ENCODE data around the gene VAMP5.
"Not testable (repeated sequence)": the region's sequence is repeated elsewhere in the genome, so short reads cannot be mapped to it uniquely, and the experiment has no call there.

The VAMP5 gene

DNA sequence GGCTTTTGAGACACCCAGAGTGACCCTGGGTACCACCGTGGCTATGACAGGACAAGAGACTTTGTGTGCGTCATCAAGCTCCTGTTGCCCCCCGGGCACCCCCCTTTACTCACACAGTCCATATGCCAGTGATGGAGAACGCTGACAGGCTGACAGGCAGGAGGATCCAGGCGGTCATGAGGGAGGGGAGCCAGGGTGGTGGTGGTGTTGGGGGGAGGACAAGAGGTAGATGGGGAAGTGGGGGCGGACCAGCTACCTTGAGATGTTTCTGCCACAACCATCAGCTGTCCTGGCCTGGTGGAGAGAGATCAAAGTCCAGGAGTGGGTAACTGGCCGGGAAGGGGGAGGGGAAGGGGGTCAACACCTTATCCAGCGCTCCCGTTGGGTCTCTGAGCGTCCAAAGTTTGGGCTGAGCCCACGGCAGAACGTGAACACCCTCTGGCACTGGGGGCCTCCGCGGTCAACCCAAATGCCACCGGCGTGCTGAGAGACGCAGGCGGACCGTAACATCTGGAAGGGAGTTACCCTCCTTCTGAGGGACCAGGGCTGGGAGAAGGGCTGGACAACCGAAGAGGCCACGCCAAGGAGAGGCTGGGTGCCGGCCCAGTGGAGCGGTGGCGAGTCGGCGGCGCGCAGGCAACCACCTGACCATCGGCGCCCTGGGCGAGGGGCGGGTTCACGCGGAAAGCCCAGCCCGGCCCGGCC is 17.7 kb downstream of the VAMP5 start:
- no peak for DNase-seq (ENCODE audit: low read depth)

- peak; percentile 87 for DNase-seq (ENCODE audit: low read depth)
Measured at GRCh38 chr2:85602476-85603234, 18.4 kb downstream of the VAMP5 start, which contains the start of gene TMEM150A. TMEM150A (minus strand) TSS chr2:85602698; CDS start chr2:85601948, 750 bp downstream.

GRCh38 chr2:85604133-85604444 is 19.9 kb downstream of the VAMP5 start:
- DNase-seq (ENCODE audit: low read depth), result not testable (repeated sequence)

GRCh38 chr2:85604568-85605339 is 20.5 kb downstream of the VAMP5 start:
- DNase-seq (ENCODE audit: low read depth), result no peak

- peak; percentile 99 for DNase-seq (ENCODE audit: low read depth)
Measured at GRCh38 chr2:85605406-85606115, 21.3 kb downstream of the VAMP5 start.

DNA sequence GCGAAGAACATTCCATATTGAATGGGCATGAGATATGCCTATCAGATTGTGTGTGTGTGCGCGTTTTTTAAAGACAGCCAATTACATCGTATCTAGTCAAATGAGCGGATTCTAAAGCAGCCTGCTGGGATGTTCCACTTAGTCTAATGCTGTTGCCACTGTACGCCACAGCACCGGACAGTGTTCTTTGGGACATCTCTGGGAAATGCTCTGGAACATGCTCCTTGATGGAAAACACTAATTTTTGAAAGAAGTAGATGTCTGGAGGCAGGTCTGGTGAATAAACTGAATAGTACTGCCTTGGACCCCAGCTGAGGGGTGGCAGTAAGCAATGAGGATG is 21.9 kb downstream of the VAMP5 start:
- DNase-seq (ENCODE audit: low read depth), result no peak

DNA sequence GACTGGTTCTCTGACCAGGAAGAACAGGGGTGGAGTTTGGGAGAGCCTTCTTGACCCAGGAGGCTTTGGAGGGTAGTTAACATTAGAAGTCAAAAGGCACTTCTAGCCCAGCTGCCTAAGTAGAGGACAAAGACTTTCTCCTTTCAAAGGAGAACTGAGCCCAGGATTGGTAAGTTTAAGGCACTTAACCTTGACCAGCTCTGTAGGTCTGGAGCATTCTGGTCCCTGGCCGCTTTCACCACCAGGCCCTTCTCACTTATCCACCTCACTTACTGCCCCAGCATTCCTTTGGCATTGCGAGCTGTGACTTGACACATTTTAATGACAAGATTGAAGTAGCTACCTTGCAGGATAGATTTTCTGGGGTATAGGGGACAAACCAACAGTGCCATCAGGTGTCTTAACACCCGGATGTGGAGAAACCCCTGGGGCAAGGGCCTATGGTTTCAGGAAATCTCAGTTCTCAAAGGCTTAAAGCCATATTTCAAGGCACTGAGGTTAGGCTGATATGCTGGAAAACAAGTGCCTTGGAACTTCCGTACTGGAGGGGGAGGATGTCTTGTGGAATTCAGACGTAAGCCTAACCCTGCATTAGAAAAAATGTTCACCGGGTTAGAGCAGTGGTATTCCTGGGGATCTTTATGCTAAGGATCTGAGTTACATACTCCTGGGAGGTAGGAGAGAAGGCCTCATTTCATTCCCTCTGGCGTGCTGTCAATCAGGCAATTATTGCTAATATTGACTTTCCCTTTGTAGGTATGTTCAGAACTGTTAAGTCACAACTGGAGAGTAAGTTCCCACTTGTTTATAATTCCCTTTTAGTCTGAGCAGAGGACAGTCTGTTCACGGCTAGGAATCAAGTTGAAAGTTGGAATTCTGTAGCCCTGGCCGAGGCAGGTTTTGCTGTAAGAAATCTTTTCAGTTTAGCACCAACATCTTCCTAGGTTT is 23.3 kb downstream of the VAMP5 start:
- no peak for DNase-seq (ENCODE audit: low read depth)

GRCh38 chr2:85611217-85611704 is 27.0 kb downstream of the VAMP5 start:
- DNase-seq (ENCODE audit: low read depth), result no peak

DNA sequence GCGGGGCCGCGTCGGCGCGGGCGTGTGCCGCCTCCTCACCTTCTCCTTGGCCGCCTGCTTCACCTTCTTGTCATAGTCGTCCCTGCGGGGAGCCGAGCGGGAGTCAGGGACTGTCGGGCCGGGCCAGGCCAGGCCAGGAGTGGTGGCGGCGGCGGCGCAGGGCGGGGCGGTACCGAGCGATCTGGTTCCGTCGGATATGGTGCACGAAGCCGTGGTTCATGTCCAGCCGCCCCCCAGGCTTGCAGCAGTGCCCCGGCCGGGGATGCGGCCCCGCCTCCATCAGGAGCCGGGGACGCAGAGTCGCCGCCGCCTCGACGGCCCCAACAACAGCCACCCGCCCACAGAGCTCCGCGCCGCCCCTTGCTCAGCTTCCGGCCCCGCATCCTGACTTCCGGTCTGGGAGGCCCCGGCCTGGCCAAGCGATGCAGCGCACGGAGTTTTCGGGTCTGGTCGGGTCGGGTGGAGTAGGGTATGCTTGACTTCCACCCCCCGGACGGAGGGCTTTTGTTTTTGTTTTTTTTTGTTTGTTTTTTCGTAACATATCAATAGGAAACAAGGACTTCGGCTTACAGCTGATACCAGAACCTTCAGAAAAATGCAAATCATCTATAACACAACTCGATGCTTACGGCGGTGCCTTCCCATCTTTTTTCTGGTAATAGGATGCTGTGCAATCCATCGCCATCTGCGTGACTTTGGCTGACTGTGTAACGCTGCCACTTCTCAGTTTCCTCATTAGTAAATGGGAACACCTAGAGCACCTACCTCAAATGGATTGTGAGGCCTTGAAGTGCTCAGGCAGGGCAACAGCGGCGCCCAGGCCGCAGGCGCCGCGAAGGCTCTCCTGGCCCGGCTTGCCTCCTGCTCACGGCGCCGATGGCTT is 27.7 kb downstream of the VAMP5 start, which contains the start of gene C2orf68:
C2orf68 (minus strand) TSS at position 362 of the 883 bp plus-strand sequence; CDS start at position 280, 82 bp downstream.
- DNase-seq (ENCODE audit: low read depth), result peak; percentile 76

DNA sequence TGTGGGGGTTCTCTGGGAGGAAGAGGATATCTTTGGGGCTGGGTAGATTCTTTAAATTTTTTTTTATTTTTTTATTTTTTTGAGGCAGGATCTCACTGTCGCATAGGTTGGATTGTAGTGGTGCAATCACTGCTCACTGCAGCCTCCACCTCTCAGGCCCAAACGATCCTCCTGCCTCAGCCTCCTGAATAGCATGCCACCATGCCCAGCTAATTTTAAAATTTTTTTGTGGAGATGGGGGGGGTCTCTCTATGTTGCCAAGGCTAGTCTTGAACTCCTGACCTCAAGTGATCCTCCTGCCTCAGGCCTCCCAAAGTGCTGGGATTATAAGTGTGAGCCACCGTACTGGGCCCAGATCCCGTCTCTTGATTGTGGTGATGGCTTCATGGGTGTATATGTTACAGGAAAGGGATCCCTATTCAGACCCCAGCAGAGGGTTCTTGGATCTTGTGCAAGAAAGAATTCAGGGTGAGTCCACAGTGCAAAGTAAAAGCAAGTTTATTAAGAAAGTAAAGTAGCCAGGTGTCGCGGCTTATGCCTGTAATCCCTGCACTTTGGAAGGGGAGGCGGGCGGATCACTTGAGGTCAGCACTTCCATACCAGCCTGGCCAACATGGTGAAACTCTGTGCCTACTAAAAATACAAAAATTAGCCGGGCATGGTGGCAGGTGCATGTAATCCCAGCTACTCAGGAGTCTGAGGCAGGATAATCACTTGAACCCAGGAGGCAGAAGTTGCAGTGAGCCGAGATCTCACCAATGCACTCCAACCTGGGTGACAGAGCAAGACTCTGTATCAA is 29.7 kb downstream of the VAMP5 start:
- no peak for DNase-seq (ENCODE audit: low read depth)

DNA sequence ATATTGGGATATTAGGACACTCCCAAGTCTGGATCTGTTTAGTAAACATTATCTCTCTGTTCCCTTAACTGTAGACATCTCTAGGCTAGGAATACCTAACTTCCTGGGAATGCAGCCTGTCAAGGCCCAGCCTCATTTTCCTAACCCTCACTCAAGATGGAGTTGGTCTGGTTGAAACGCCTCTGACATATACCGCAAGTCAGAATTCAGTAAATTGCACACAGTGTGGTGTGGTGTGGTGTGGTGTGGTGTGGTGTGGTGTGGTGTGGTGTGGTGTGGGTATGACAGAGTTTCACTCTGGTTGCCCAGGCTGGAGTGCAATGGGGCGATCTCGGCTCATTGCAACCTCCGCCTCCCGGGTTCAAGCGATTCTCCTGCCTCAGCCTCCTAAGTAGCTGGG is 30.5 kb downstream of the VAMP5 start:
- DNase-seq (ENCODE audit: low read depth), result not testable (repeated sequence)

DNA sequence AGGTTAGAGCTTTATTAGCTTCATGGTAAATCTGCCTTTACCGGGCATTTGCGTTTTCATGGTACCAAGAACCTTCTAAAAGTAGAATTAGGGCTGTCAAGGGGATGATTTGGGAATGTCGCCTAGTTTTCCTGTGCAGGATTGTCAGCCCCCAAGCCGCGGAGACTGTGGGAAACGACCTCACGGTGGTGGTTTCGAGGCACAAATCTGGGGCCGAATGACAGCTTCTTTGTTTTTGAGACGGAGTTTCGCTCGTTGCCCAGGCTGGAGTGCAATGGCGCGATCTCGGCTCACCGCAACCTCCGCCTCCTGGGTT is 31.1 kb downstream of the VAMP5 start:
- DNase-seq (ENCODE audit: low read depth), result no peak

- DNase-seq (ENCODE audit: low read depth), result not testable (repeated sequence)
Measured at GRCh38 chr2:85617723-85618122, 33.5 kb downstream of the VAMP5 start.

GRCh38 chr2:85619617-85620016 is 35.4 kb downstream of the VAMP5 start:
- no peak for DNase-seq (ENCODE audit: low read depth)

- no peak for DNase-seq (ENCODE audit: low read depth)
Measured at GRCh38 chr2:85621338-85621737, 37.1 kb downstream of the VAMP5 start.

GRCh38 chr2:85623991-85624390 is 39.8 kb downstream of the VAMP5 start:
- DNase-seq (ENCODE audit: low read depth), result no peak

DNA sequence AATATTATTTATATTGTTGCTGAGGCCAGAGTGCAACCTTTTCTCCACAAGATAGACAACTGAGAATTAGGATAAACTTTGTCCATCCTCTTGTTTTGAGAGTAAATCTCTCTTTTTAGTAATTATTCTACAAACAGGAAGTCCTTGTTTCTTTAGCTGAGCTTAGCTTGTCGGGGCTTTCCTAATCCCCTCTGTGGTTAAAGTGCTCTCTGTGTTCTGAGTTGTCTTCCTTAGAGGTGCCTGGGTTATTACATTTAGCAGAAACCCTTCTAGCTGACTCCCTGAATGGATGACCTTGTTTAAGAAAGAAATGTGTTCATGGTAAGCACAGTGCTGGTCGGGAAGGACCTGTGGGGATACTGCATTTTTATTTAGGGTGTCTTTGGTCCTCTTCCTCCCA is 44.4 kb downstream of the VAMP5 start:
- no peak for DNase-seq (ENCODE audit: low read depth)

DNA sequence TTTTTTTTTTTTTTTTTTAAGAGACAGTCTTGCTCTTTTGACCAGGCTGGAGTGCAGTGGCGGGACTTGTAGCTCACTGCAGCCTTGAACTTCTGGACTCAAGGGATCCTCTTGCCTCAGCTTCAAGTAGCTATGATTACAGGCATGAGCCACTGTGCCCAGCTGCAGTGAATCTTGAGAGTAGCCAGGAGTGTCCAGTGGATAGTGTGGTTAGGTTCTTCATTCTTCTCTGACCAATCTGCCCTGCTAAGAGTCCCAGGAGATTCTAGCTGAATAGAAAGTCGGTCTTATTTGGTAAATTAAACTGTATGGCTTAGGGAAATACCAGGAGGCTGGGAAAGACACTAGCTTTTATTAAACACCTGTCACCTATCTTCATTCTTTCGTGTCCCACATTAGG is 47.1 kb downstream of the VAMP5 start:
- DNase-seq (ENCODE audit: low read depth), result no peak

DNA sequence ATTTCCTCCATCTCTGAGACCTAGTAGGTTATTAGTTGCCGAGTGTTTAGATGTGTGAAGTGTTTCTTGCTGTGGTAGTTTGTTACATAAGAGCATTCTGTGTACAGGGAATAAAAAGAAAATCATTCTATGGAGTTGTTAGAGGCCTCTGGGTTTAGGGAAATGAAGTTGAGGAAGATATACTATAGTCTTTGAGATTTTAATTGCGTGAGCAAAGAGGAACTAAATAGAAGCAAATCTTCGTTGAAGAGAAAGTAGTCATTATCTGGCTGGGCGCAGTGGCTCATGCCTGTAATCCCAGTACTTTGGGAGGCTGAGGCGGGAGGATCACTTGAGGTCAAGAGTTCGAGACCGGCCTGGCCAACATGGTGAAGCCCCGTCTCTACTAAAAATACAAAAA is 50.8 kb downstream of the VAMP5 start:
- no peak for DNase-seq (ENCODE audit: low read depth)

Measured in HS-27A (cell line).